WTC11 (cell line): ENCODE measurements around the gene FIZ1. TPM values are rescaled to one million over a fixed set of nuclear protein-coding genes. Genes with fewer than 3 reads are reported as not detected.

Experiments
- ATAC-seq: fragments of 200-7000 bp; cut with Tn5 transposase; 2 replicates; pipeline ENCODE4 v1.10.0; 2021; ENCODE audit warnings: mild to moderate bottlenecking, moderate library complexity
- CTCF ChIA-PET: fragments of 300-600 bp; sonication (Branson Sonifier 250); formaldehyde crosslinking; loops from one replicate; lab custom pipeline; 2021; ENCODE audit warnings: antibody characterized with exemption; lab: Charles Lee
- POLR2A ChIA-PET: fragments of 350-600 bp; sonication (Branson Sonifier 250); formaldehyde crosslinking; loops from one replicate; lab custom pipeline; 2021; ENCODE audit warnings: antibody characterized with exemption; lab: Charles Lee
- DNase-seq: peaks from one replicate; pipeline ENCODE4 v3.0.0; 2021; ENCODE audit warnings: low spot score
- H3K27ac Mint-ChIP-seq: 2 replicates; pipeline ENCODE4 v1.8.0; 2021; ENCODE audit warnings: mixed read lengths
- H3K27me3 Mint-ChIP-seq: 2 replicates; pipeline ENCODE4 v1.8.0; 2021; ENCODE audit warnings: low read depth, mild to moderate bottlenecking, moderate library complexity, mixed read lengths
- H3K36me3 Mint-ChIP-seq: 2 replicates; pipeline ENCODE4 v1.8.0; 2021; ENCODE audit warnings: mixed read lengths
- H3K4me1 Mint-ChIP-seq: 2 replicates; pipeline ENCODE4 v1.8.0; 2022; ENCODE audit warnings: mixed read lengths
- H3K4me3 Mint-ChIP-seq: 2 replicates; pipeline ENCODE4 v1.8.0; 2021; ENCODE audit warnings: mild to moderate bottlenecking, moderate library complexity, mixed read lengths
- H3K9me3 Mint-ChIP-seq: 2 replicates; pipeline ENCODE4 v1.8.0; 2021; ENCODE audit warnings: mixed read lengths
- CREM ChIP-seq: sonication (generic); formaldehyde crosslinking; IDR thresholded peaks from 2 replicates; pipeline ENCODE4 v1.8.1; 2022; ENCODE audit warnings: mild to moderate bottlenecking, missing genetic modification reagents, moderate library complexity
- E2F5 ChIP-seq: sonication (generic); formaldehyde crosslinking; IDR thresholded peaks from 2 replicates; pipeline ENCODE4 v1.8.1; 2022; ENCODE audit warnings: mild to moderate bottlenecking, moderate library complexity, missing genetic modification reagents
- EMX1 ChIP-seq: fragments of 250-450 bp; sonication (Bioruptor Pico); IDR thresholded peaks from 2 replicates; pipeline ENCODE4 v1.8.0; 2021; ENCODE audit warnings: mild to moderate bottlenecking
- ETV6 ChIP-seq: sonication (generic); formaldehyde crosslinking; IDR thresholded peaks from 2 replicates; pipeline ENCODE4 v1.8.1; 2022; ENCODE audit warnings: mild to moderate bottlenecking, missing genetic modification reagents
- GABPB1 ChIP-seq: sonication (generic); formaldehyde crosslinking; IDR thresholded peaks from 2 replicates; pipeline ENCODE4 v1.8.1; 2023; ENCODE audit warnings: mild to moderate bottlenecking, missing genetic modification reagents
- HMGA2 ChIP-seq: fragments of 250-450 bp; sonication (Bioruptor Pico); IDR thresholded peaks from 2 replicates; pipeline ENCODE4 v1.4.0; 2021; ENCODE audit warnings: mild to moderate bottlenecking, moderate library complexity
- IRF1 ChIP-seq: sonication (generic); formaldehyde crosslinking; IDR thresholded peaks from 2 replicates; pipeline ENCODE4 v1.8.0; 2023; ENCODE audit warnings: missing genetic modification reagents
- SMAD4 ChIP-seq: sonication (generic); formaldehyde crosslinking; IDR thresholded peaks from 2 replicates; pipeline ENCODE4 v1.8.0; 2022; ENCODE audit warnings: mild to moderate bottlenecking, missing genetic modification reagents
- TEAD1 ChIP-seq: sonication (generic); formaldehyde crosslinking; IDR thresholded peaks from 2 replicates; pipeline ENCODE4 v1.8.0; 2022; ENCODE audit warnings: mild to moderate bottlenecking, missing genetic modification reagents
- TP53 ChIP-seq: sonication (generic); formaldehyde crosslinking; IDR thresholded peaks from 2 replicates; pipeline ENCODE4 v1.8.1; 2023; ENCODE audit warnings: mild to moderate bottlenecking, missing genetic modification reagents
- USF1 ChIP-seq: sonication (generic); formaldehyde crosslinking; IDR thresholded peaks from 2 replicates; pipeline ENCODE4 v1.8.0; 2022; ENCODE audit warnings: mild to moderate bottlenecking, missing genetic modification reagents
- ZBTB43 ChIP-seq: sonication (generic); formaldehyde crosslinking; IDR thresholded peaks from 2 replicates; pipeline ENCODE4 v1.8.1; 2023; ENCODE audit warnings: mild to moderate bottlenecking, missing genetic modification reagents
- ZNF232 ChIP-seq: sonication (generic); formaldehyde crosslinking; IDR thresholded peaks from 2 replicates; pipeline ENCODE4 v1.8.0; 2022; ENCODE audit warnings: mild to moderate bottlenecking, missing genetic modification reagents
- ZNF263 ChIP-seq: sonication (generic); formaldehyde crosslinking; IDR thresholded peaks from 2 replicates; pipeline ENCODE4 v1.8.1; 2022; ENCODE audit warnings: low read depth, mild to moderate bottlenecking, moderate library complexity, missing genetic modification reagents
- ZNF317 ChIP-seq: sonication (generic); formaldehyde crosslinking; IDR thresholded peaks from 2 replicates; pipeline ENCODE4 v1.8.1; 2023; ENCODE audit warnings: low read depth, mild to moderate bottlenecking, moderate library complexity, missing genetic modification reagents, borderline replicate concordance
- ZNF423 ChIP-seq: fragments of 250-450 bp; sonication (Bioruptor Pico); IDR thresholded peaks from 2 replicates; pipeline ENCODE4 v2.1.2; 2022; ENCODE audit warnings: mild to moderate bottlenecking, moderate library complexity
- total RNA-seq: library from RNA; stranded (reverse); gene quantifications from 3 replicates; pipeline ENCODE4 v1.2.3, GENCODE V29; 2021
- TF ChIP-seq, protein P1 (sequence below): fragments of 250-450 bp; sonication (Bioruptor Pico); conservative IDR thresholded peaks from 2 replicates; pipeline ENCODE4 v1.9.0; 2021; ENCODE audit warnings: mild to moderate bottlenecking

The FIZ1 gene
- total RNA-seq, 1 experiment from 2014 or later, result 20.1 TPM

- no peak for TF ChIP-seq CREM
Observed at GRCh38 chr19:55616395-55616875, 17.1 kb upstream of the FIZ1 start (continued).

- H3K9me3 Mint-ChIP-seq, result 0 out of 2 replicates have a peak, but pooled peaks cover 3% of the 10 kb centered on the region
- ChIA-PET CTCF (interaction anchor here (2.3 kb wide), 1 partner anchor 9 kb away, joined by 5 read pairs; no protein-coding TSS in a partner anchor), POLR2A (no interaction called here)
- no peak for DNase-seq
- H3K27me3 Mint-ChIP-seq, result peaks cover 3% of the 10 kb centered on the region; the same call in 1 of the 2 replicates
- no peak for TF ChIP-seq GABPB1 (CRISPR knock-in tag)
- no peak for TF ChIP-seq TP53 (CRISPR knock-in tag)
- TF ChIP-seq EMX1 (CRISPR knock-in tag), result no peak
- no peak for TF ChIP-seq ZNF423
- TF ChIP-seq ZBTB43, result no peak
- TF ChIP-seq HMGA2 (CRISPR knock-in tag), result no peak
- no peak for TF ChIP-seq IRF1
- TF ChIP-seq E2F5 (CRISPR knock-in tag), result no peak
- no peak for TF ChIP-seq SMAD4 (CRISPR knock-in tag)
- no peak for TF ChIP-seq TEAD1 (CRISPR knock-in tag)
- TF ChIP-seq USF1 (CRISPR knock-in tag), result no peak
- TF ChIP-seq, protein P1, sequence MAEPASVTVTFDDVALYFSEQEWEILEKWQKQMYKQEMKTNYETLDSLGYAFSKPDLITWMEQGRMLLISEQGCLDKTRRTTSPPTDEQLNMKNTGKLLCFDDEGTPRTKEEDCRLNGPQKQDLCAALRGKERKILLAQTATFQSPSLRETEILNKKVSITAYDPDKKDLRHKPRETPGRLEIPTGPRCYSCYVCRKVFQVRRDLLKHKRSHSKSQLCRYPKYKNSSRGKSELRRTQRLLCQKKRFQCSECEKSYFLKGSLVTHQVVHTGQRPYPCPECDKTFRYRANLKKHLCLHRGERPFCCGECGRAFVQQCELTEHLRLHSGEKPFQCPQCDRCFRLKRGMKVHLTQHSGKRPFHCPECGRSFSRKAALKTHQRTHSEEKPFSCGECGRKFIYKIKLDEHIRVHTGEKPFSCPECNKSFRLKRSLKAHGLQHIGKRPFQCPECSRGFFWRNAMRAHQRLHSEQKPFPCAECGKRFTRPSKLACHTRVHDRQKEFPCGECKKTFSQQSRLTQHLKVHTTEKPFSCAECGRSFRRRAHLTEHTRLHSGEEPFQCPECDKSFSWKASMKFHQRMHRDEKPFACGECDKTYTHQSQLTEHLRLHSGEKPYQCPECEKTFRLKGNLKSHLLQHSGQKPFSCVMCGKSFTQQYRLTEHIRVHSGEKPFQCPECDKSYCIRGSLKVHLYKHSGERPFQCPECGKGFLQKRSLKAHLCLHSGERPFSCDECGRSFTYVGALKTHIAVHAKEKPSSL (CRISPR knock-in tag), result no peak
- TF ChIP-seq ETV6 (CRISPR knock-in tag), result no peak
- no peak for TF ChIP-seq ZNF317
- TF ChIP-seq ZNF232 (CRISPR knock-in tag), result no peak
- no peak for TF ChIP-seq ZNF263 (CRISPR knock-in tag)
- H3K4me1 Mint-ChIP-seq, result 0 out of 2 replicates have a peak, but pooled peaks cover 3% of the 10 kb centered on the region
- no peak overlapping the region for H3K27ac Mint-ChIP-seq
- ATAC-seq, result no peak
- no peak overlapping the region for H3K4me3 Mint-ChIP-seq
- peaks cover 19% of the 10 kb centered on the region for H3K36me3 Mint-ChIP-seq
Observed at GRCh38 chr19:55615543-55616394, 16.5 kb upstream of the FIZ1 start.
